B cell (primary cell): ENCODE data around the gene SYT2. TPM values are rescaled to one million over a fixed set of nuclear protein-coding genes. Genes with fewer than 3 reads are reported as not detected.
"Not testable (repeated sequence)": the region's sequence is repeated elsewhere in the genome, so short reads cannot be mapped to it uniquely, and the experiment has no call there.

Experiments
- ATAC-seq: fragments of 200-7000 bp; cut with Tn5 transposase; one replicate; pipeline ENCODE4 v1.10.0; 2021; ENCODE audit warnings: low read depth, mild to moderate bottlenecking, moderate number of reproducible peaks, moderate library complexity
- CTCF ChIA-PET: fragments of 350-600 bp; sonication (Branson Sonifier 250); formaldehyde crosslinking; loops from one replicate; lab custom pipeline; 2021; ENCODE audit warnings: antibody characterized with exemption, inconsistent platforms; lab: Charles Lee
- POLR2A ChIA-PET: fragments of 350-600 bp; sonication (Branson Sonifier 250); formaldehyde crosslinking; loops from one replicate; lab custom pipeline; 2021; ENCODE audit warnings: antibody characterized with exemption; lab: Charles Lee
- DNase-seq: peaks from one replicate; pipeline ENCODE4 v3.0.0; 2013
- H2AFZ ChIP-seq: 2 replicates; pipeline ENCODE4 v1.6.1; 2012; ENCODE audit warnings: mild to moderate bottlenecking, low read depth, low read length; ENCODE audit not compliant: insufficient read depth, poor library complexity, severe bottlenecking
- H3K27ac ChIP-seq, 2 donors: 1 replicate in 1 of 2; 2 replicates in 1 of 2; pipeline ENCODE4 v1.5.1; 2012 to 2013; ENCODE audit warnings: low read length in 2 of 2, mild to moderate bottlenecking in 2 of 2, moderate library complexity in 1 of 2
- H3K27me3 ChIP-seq, 4 experiments: fragments of 200-600 bp in 1 of 4; sonication (generic) in 1 of 4; replicated peaks in 1 of 4; 1 replicate in 2 of 4; 2 replicates in 2 of 4; pipeline versions ENCODE4 v1.6.1 to v1.7.0; 2013 to 2016; ENCODE audit warnings: low read length in 3 of 4, mild to moderate bottlenecking in 2 of 4, mixed read lengths in 1 of 4, moderate library complexity in 1 of 4; ENCODE audit not compliant: insufficient read depth in 4 of 4, control insufficient read depth in 3 of 4; ENCODE audit errors: control extremely low read depth in 1 of 4
- H3K36me3 ChIP-seq, 2 experiments: replicated peaks in 1 of 2; 1 replicate in 1 of 2; 2 replicates in 1 of 2; pipeline versions ENCODE4 v1.6.1 to v1.7.1; 2013; ENCODE audit warnings: low read length in 1 of 2; ENCODE audit not compliant: insufficient read depth in 2 of 2, control insufficient read depth in 1 of 2; ENCODE audit errors: control extremely low read depth in 1 of 2, extremely low read depth in 1 of 2
- H3K4me1 ChIP-seq, 2 donors: fragments of 200-600 bp in 1 of 2; sonication (generic) in 1 of 2; 1 replicate in 1 of 2; 2 replicates in 1 of 2; pipeline versions ENCODE4 v1.5.1 to v1.6.1; 2013 to 2017; ENCODE audit warnings: low read length in 2 of 2; ENCODE audit not compliant: control insufficient read depth in 2 of 2, insufficient read depth in 2 of 2
- H3K4me2 ChIP-seq: replicated peaks from 2 replicates; pipeline ENCODE3; 2012; ENCODE audit warnings: mild to moderate bottlenecking, low read depth, low read length; ENCODE audit not compliant: poor library complexity, severe bottlenecking
- H3K4me3 ChIP-seq, 5 experiments: fragments of 200-600 bp in 1 of 5; sonication (generic) in 1 of 5; 1 replicate in 3 of 5; 2 replicates in 2 of 5; pipeline versions ENCODE4 v1.5.1 to v1.7.0; 2011 to 2016; ENCODE audit warnings: low read length in 4 of 5, mild to moderate bottlenecking in 4 of 5, low read depth in 2 of 5, control low read depth in 1 of 5, moderate library complexity in 1 of 5; ENCODE audit not compliant: insufficient read depth in 1 of 5; ENCODE audit errors: control extremely low read depth in 1 of 5, extremely low read depth in 1 of 5
- H3K79me2 ChIP-seq: fragments of 200-600 bp; sonication (generic); one replicate; pipeline ENCODE4 v1.6.0; 2016; ENCODE audit warnings: low read length; ENCODE audit not compliant: control insufficient read depth, insufficient read depth
- H3K9ac ChIP-seq: fragments of 200-600 bp; sonication (generic); 2 replicates; pipeline ENCODE4 v1.6.1; 2017; ENCODE audit warnings: mild to moderate bottlenecking, low read length, moderate library complexity
- H3K9me3 ChIP-seq, 3 donors: one replicate each; pipeline versions ENCODE4 v1.6.1 to v1.7.1; 2013; ENCODE audit warnings: low read length in 2 of 3; ENCODE audit not compliant: control insufficient read depth in 2 of 3, insufficient read depth in 1 of 3; ENCODE audit errors: control extremely low read depth in 1 of 3
- H4K20me1 ChIP-seq: 2 replicates; pipeline ENCODE4 v1.6.0; 2012; ENCODE audit warnings: mild to moderate bottlenecking, low read length; ENCODE audit not compliant: insufficient read depth, control insufficient read depth, poor library complexity, severe bottlenecking
- H3K27ac Mint-ChIP-seq: one replicate; pipeline ENCODE4 v1.8.0; 2021; ENCODE audit warnings: mixed read lengths
- H3K27me3 Mint-ChIP-seq: one replicate; pipeline ENCODE4 v1.8.0; 2021; ENCODE audit warnings: mixed read lengths
- H3K4me1 Mint-ChIP-seq: one replicate; pipeline ENCODE4 v1.8.0; 2021; ENCODE audit warnings: mixed read lengths
- H3K4me3 Mint-ChIP-seq: one replicate; pipeline ENCODE4 v1.8.0; 2021; ENCODE audit warnings: mixed read lengths
- H3K9me3 Mint-ChIP-seq: one replicate; pipeline ENCODE4 v1.8.0; 2022; ENCODE audit warnings: mixed read lengths; ENCODE audit not compliant: insufficient read depth
- CTCF ChIP-seq: fragments of 200-600 bp; IDR thresholded peaks from one replicate; pipeline ENCODE4 v1.8.0; 2022; ENCODE audit warnings: antibody characterized with exemption, mild to moderate bottlenecking
- EZH2 ChIP-seq: IDR thresholded peaks from 2 replicates; pipeline ENCODE4 v1.6.1; 2012; ENCODE audit warnings: borderline replicate concordance, low read depth, mild to moderate bottlenecking, moderate library complexity, low read length; ENCODE audit not compliant: insufficient read depth, poor library complexity, severe bottlenecking
- WGBS: methylation state at CpG from one replicate; pipeline ENCODE4 v1.1.5; 2013; ENCODE audit warnings: missing lambda C conversion rate; ENCODE audit not compliant: insufficient coverage; 5-methylcytosine and 5-hydroxymethylcytosine counted together
- intact Hi-C: fragments of 100-400 bp; cut with micrococcal nuclease; formaldehyde crosslinking; loops from one replicate; pipeline ENCODE4 v1.10.0; 2022
- polyA plus RNA-seq: library from polyadenylated mRNA; depleted of rRNA; stranded (reverse); fragments of >200 nt; gene quantifications from 2 replicates; pipeline ENCODE4 v1.2.3, GENCODE V29; 2012
- total RNA-seq, 2 donors: library from RNA; stranded (reverse); fragments of 120-200 nt in 1 of 2; gene quantifications; 1 replicate in 1 of 2; 2 replicates in 1 of 2; pipeline versions ENCODE4 v1.2.3 to v1.2.4, GENCODE V29; 2013 to 2022

SYT2 gene
- total and polyA plus RNA-seq, 2 donors (not counting 1 experiment from before 2014, with no cell fraction given): not detected

DNA sequence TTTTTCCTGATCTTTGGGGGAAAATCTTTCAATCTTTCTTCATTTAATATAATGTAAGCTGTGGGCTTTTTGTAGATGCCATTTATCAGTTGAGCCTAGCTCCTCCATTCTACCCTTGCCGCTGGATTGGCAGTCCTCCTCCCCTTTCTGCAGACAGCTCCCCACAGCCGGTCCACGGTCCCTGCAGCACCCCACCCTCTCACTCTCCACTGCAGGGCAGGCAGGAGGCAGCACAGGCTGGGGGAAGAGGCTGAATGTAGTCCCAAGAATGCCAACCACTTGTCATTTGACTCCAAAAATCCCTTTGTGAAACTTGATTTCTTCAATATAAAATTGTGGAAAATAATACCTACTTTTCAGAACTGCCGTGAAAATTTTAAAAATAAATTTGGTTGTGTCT lies 96.7 kb downstream of the SYT2 start:
- Mint-ChIP-seq H3K4me1 (peaks cover 43% of the 10 kb centered on the region), H3K9me3 (no peaks in the 10 kb centered on the region), H3K27me3 (no peaks in the 10 kb centered on the region), H3K27ac (no peak overlapping the region), H3K4me3 (no peak overlapping the region)
- no peak overlapping the region for H3K27ac ChIP-seq
- DNase-seq: no peak
- H2AFZ ChIP-seq: no peak overlapping the region
- no peak overlapping the region for H3K9ac ChIP-seq
- intact Hi-C loops: no loop called here
- ChIA-PET CTCF (interaction anchor here (1.3 kb wide), 1 partner anchor 130 kb away, joined by 4 read pairs; no protein-coding TSS in a partner anchor), POLR2A (no interaction called here)
- no CpG with 5 or more reads among the region's 4 CpGs for WGBS
- no peaks in the 10 kb centered on the region for H3K36me3 ChIP-seq
- no peak for ATAC-seq
- H3K4me3 ChIP-seq: no peak overlapping the region
- H3K4me2 ChIP-seq: no peak overlapping the region
- no peaks in the 10 kb centered on the region for H4K20me1 ChIP-seq
- peaks cover 0 to 6% (median under 1%) of the 10 kb centered on the region in 4 experiments for H3K27me3 ChIP-seq
- no peaks in the 10 kb centered on the region for H3K79me2 ChIP-seq
- peaks cover 27 to 40% of the 10 kb centered on the region in 2 donors for H3K4me1 ChIP-seq
- H3K9me3 ChIP-seq: no peaks in the 10 kb centered on the region
- TF ChIP-seq EZH2: no peak
- no peak for TF ChIP-seq CTCF

DNA sequence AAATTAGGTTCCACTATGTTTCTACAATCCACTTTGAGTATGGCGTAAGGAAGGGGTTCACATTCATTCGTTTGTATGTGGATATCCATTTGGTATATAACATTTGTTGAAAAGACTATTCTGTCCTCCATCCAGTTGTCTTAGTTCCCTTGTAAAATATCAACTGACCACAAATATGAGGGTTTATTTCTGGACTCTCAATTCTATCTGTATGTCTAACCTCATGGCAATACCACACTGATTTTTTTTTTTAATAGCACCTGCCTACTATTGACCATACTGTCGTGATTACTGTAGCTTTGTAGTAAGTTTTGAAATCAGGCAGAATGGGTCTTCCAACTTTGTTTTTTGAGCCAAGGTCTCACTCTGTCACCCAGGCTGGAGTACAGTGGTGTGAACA lies 98.2 kb downstream of the SYT2 start:
- intact Hi-C loops, CTCF ChIA-PET, H3K9me3 ChIP-seq, H2AFZ ChIP-seq, H4K20me1 ChIP-seq, H3K27ac Mint-ChIP-seq, H3K79me2 ChIP-seq, POLR2A ChIA-PET, H3K27ac ChIP-seq, ATAC-seq, H3K4me3 ChIP-seq, H3K4me2 ChIP-seq, H3K9ac ChIP-seq, H3K4me3 Mint-ChIP-seq, H3K36me3 ChIP-seq, DNase-seq, H3K27me3 ChIP-seq, H3K27me3 Mint-ChIP-seq, H3K9me3 Mint-ChIP-seq: not testable (repeated sequence)
- WGBS: no CpG with 5 or more reads among the region's 3 CpGs
- peaks cover 30% of the 10 kb centered on the region for H3K4me1 Mint-ChIP-seq
- H3K4me1 ChIP-seq: peaks cover 26% of the 10 kb centered on the region in 2 donors
